Keratinocyte (primary cell): ENCODE results near the gene DIAPH1.

Experiments used
- CTCF ChIP-seq, 3 experiments: IDR thresholded peaks in 1 of 3; conservative IDR thresholded peaks in 1 of 3; optimal IDR thresholded peaks in 1 of 3; 2 replicates in 2 of 3; 3 replicates in 1 of 3; pipeline versions ENCODE3 to v1.5.1; 2011; ENCODE audit warnings: low read length in 3 of 3, mild to moderate bottlenecking in 3 of 3, moderate library complexity in 2 of 3, control low read depth in 1 of 3, inconsistent platforms in 1 of 3; ENCODE audit not compliant: insufficient read depth in 2 of 3; ENCODE audit errors: extremely low read depth in 1 of 3
- EZH2 ChIP-seq: IDR thresholded peaks from one replicate; pipeline ENCODE4 v1.6.1; 2012; ENCODE audit warnings: inconsistent platforms, mild to moderate bottlenecking, low read length, moderate library complexity

- TF ChIP-seq CTCF (optimal IDR thresholded peaks at IDR 0.05 in 1 of 3, IDR thresholded peaks at IDR 0.05 in 1 of 3, conservative IDR thresholded peaks at IDR 0.05 in 1 of 3; ENCODE audit: extremely low read depth in 1 of 3, insufficient read depth in 2 of 3, low read length in 3 of 3) (peak; percentile 35 to 65 (median 60)), EZH2 (no peak)
Measured at GRCh38 chr5:141641634-141642267, 23.0 kb upstream of the DIAPH1 start.
